GM18519 (cell line): ENCODE results near the gene PXK.

Experiments used
- ATAC-seq: cut with Tn5 transposase; IDR thresholded peaks from one replicate; pipeline ENCODE4 v1.9.1; 2021; ENCODE audit warnings: mild to moderate bottlenecking, moderate library complexity; ENCODE audit not compliant: unreplicated experiment, low FRiP score

The PXK gene

GRCh38 chr3:58345457-58345856 lies 12.8 kb downstream of the PXK start:
- ATAC-seq, result no peak

GRCh38 chr3:58346368-58346767 lies 13.7 kb downstream of the PXK start:
- ATAC-seq, result no peak

GRCh38 chr3:58347984-58348383 lies 15.3 kb downstream of the PXK start:
- ATAC-seq, result no peak

- ATAC-seq, result peak; percentile 83
Observed at GRCh38 chr3:58349792-58350626, 17.3 kb downstream of the PXK start.

GRCh38 chr3:58350627-58351013 lies 17.9 kb downstream of the PXK start:
- ATAC-seq, result no peak

GRCh38 chr3:58351920-58352319 lies 19.2 kb downstream of the PXK start:
- no peak for ATAC-seq

- ATAC-seq, result no peak
Observed at GRCh38 chr3:58352626-58353025, 19.9 kb downstream of the PXK start.

- ATAC-seq, result no peak
Observed at GRCh38 chr3:58353722-58354553, 21.2 kb downstream of the PXK start.

- ATAC-seq, result peak; percentile 58
Observed at GRCh38 chr3:58355179-58355578, 22.5 kb downstream of the PXK start.

GRCh38 chr3:58356054-58356453 lies 23.4 kb downstream of the PXK start:
- ATAC-seq, result no peak

GRCh38 chr3:58357402-58357801 lies 24.7 kb downstream of the PXK start:
- ATAC-seq, result no peak

- no peak for ATAC-seq
Observed at GRCh38 chr3:58358092-58358491, 25.4 kb downstream of the PXK start.

- no peak for ATAC-seq
Observed at GRCh38 chr3:58358808-58359207, 26.1 kb downstream of the PXK start.

GRCh38 chr3:58359621-58360020 lies 26.9 kb downstream of the PXK start:
- no peak for ATAC-seq

- ATAC-seq, result no peak
Observed at GRCh38 chr3:58361866-58362265, 29.2 kb downstream of the PXK start.

- ATAC-seq, result no peak
Observed at GRCh38 chr3:58366699-58367098, 34.0 kb downstream of the PXK start.

GRCh38 chr3:58369038-58369437 lies 36.3 kb downstream of the PXK start:
- ATAC-seq, result no peak

- no peak for ATAC-seq
Observed at GRCh38 chr3:58369876-58370275, 37.2 kb downstream of the PXK start.

- ATAC-seq, result no peak
Observed at GRCh38 chr3:58370407-58370806, 37.7 kb downstream of the PXK start.

GRCh38 chr3:58371754-58372153 lies 39.1 kb downstream of the PXK start:
- no peak for ATAC-seq

GRCh38 chr3:58375254-58375653 lies 42.6 kb downstream of the PXK start:
- ATAC-seq, result no peak

- no peak for ATAC-seq
Observed at GRCh38 chr3:58377168-58377567, 44.5 kb downstream of the PXK start.
